ENCODE results near the gene OTUD5. TPM values are rescaled to one million over a fixed set of nuclear protein-coding genes. Genes with fewer than 3 reads are reported as not detected.

OTUD5 gene
- total and polyA plus RNA-seq, 2 donors (not counting 1 experiment from before 2014, with no cell fraction given) = 33.0 to 46.6 TPM

DNA sequence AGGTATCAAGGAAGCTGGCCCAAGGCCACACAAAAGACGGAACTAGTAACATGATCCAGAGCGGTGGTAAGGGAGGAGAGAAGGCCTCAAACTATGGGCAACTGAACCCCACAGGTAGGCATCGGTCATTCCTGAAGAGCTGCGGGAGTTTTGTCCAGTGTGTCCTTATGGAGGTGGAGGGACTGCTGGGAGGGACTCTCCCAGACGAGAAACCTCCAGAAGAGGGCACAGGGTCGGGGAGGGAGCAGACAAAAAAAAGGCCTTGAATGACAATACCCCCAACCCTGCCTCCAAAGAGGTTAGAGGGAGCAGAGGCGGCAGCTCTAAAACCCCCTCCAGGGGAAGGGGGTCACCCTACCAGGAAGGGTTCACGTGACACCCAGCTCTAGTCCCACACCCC, 53.2 kb downstream of the OTUD5 start:
- Histone ChIP-seq H3K4me1 (ENCODE audit: control insufficient read depth, extremely low read depth, insufficient read depth, low read length) (no peaks in the 10 kb centered on the region), H4K20me1 (ENCODE audit: control insufficient read depth, extremely low read depth, insufficient read depth, low read length) (no peaks in the 10 kb centered on the region), H3K9me3 (ENCODE audit: control insufficient read depth, insufficient read depth, low read depth, low read length) (no peaks in the 10 kb centered on the region), H2AFZ (ENCODE audit: low read length) (no peak overlapping the region), H3K79me2 (ENCODE audit: control insufficient read depth, insufficient read depth, low read length) (peaks cover 6% of the 10 kb centered on the region), H3K27me3 (ENCODE audit: control insufficient read depth, insufficient read depth, low read length) (no peaks in the 10 kb centered on the region), H3K9ac (ENCODE audit: insufficient read depth, low read length) (no peak overlapping the region), H3K4me2 (ENCODE audit: extremely low read depth, insufficient read depth, low read length) (no peak overlapping the region), H3K36me3 (ENCODE audit: control insufficient read depth, insufficient read depth, low read length) (peaks cover 10% of the 10 kb centered on the region), H3K27ac (ENCODE audit: insufficient read depth, low read length) (no peak overlapping the region), H3K4me3 (replicated peaks in 1 of 4; ENCODE audit: control extremely low read depth in 1 of 4, insufficient read depth in 1 of 4, low read depth in 3 of 4, low read length in 4 of 4) (no peak overlapping the region)
- DNase-seq (ENCODE audit: low read depth in 2 of 2) = no peak
- TF ChIP-seq EZH2 (IDR thresholded peaks at IDR 0.05; ENCODE audit: low read length, missing control alignments) = no peak
- TF ChIP-seq, protein P1, sequence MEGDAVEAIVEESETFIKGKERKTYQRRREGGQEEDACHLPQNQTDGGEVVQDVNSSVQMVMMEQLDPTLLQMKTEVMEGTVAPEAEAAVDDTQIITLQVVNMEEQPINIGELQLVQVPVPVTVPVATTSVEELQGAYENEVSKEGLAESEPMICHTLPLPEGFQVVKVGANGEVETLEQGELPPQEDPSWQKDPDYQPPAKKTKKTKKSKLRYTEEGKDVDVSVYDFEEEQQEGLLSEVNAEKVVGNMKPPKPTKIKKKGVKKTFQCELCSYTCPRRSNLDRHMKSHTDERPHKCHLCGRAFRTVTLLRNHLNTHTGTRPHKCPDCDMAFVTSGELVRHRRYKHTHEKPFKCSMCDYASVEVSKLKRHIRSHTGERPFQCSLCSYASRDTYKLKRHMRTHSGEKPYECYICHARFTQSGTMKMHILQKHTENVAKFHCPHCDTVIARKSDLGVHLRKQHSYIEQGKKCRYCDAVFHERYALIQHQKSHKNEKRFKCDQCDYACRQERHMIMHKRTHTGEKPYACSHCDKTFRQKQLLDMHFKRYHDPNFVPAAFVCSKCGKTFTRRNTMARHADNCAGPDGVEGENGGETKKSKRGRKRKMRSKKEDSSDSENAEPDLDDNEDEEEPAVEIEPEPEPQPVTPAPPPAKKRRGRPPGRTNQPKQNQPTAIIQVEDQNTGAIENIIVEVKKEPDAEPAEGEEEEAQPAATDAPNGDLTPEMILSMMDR (conservative IDR thresholded peaks at IDR 0.05 in 1 of 2, IDR thresholded peaks at IDR 0.05 in 1 of 2; ENCODE audit: low read depth in 1 of 2, low read length in 2 of 2) = no peak

DNA sequence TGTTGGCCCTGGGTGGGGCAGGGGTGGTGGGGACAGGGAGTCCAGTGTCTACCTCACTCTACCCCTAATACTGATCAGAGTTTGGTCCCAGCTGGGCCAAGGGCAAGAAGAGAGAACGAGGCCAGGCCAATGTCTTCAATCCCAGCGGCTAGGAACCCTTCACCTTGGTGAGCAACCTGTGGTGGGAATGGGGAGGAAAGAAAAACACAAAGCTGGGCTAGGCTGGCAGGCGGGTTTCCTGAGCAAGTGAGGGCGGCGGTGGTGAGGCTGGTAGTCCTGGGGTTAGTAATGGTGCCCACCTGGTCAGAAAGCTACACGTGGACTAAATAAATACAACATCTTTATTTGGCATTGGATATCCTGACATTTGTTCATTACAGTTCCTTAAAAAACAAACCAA, 54.1 kb downstream of the OTUD5 start:
- Histone ChIP-seq H3K27me3 (ENCODE audit: control insufficient read depth, insufficient read depth, low read length) (no peaks in the 10 kb centered on the region), H3K79me2 (ENCODE audit: control insufficient read depth, insufficient read depth, low read length) (peaks cover 8% of the 10 kb centered on the region), H3K36me3 (ENCODE audit: control insufficient read depth, insufficient read depth, low read length) (peaks cover 11% of the 10 kb centered on the region), H3K4me1 (ENCODE audit: control insufficient read depth, extremely low read depth, insufficient read depth, low read length) (no peaks in the 10 kb centered on the region), H2AFZ (ENCODE audit: low read length) (no peak overlapping the region), H3K4me3 (replicated peaks in 1 of 4; ENCODE audit: control extremely low read depth in 1 of 4, insufficient read depth in 1 of 4, low read depth in 3 of 4, low read length in 4 of 4) (no peak overlapping the region), H4K20me1 (ENCODE audit: control insufficient read depth, extremely low read depth, insufficient read depth, low read length) (no peaks in the 10 kb centered on the region), H3K27ac (ENCODE audit: insufficient read depth, low read length) (no peak overlapping the region), H3K9ac (ENCODE audit: insufficient read depth, low read length) (no peak overlapping the region), H3K9me3 (ENCODE audit: control insufficient read depth, insufficient read depth, low read depth, low read length) (no peaks in the 10 kb centered on the region), H3K4me2 (ENCODE audit: extremely low read depth, insufficient read depth, low read length) (no peak overlapping the region)
- no peak for DNase-seq (ENCODE audit: low read depth in 2 of 2)
- TF ChIP-seq EZH2 (IDR thresholded peaks at IDR 0.05; ENCODE audit: low read length, missing control alignments) = no peak
- TF ChIP-seq, protein P1 (conservative IDR thresholded peaks at IDR 0.05 in 1 of 2, IDR thresholded peaks at IDR 0.05 in 1 of 2; ENCODE audit: low read depth in 1 of 2, low read length in 2 of 2) = no peak

DNA sequence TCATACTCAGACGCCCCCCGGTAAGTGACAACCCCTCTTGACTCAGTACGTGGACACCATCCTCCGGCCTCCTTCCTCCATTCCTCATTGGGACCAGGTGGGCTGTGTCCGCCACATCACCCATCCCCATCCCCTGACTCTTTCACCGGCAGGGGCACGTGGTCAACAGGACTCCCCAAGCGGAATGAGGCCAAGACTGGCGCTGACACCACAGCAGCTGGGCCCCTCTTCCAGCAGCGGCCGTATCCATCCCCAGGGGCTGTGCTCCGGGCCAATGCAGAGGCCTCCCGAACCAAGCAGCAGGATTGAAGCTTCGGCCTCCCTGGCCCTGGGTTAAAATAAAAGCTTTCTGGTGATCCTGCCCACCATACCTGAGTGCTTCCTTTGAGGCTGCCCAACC, 54.6 kb downstream of the OTUD5 start:
- no peaks in the 10 kb centered on the region for H3K4me1 ChIP-seq (ENCODE audit: control insufficient read depth, extremely low read depth, insufficient read depth, low read length)
- no peak overlapping the region for H3K4me3 ChIP-seq (replicated peaks in 1 of 4; ENCODE audit: control extremely low read depth in 1 of 4, insufficient read depth in 1 of 4, low read depth in 3 of 4, low read length in 4 of 4)
- H3K4me2 ChIP-seq (ENCODE audit: extremely low read depth, insufficient read depth, low read length) = no peak overlapping the region
- H2AFZ ChIP-seq (ENCODE audit: low read length) = no peak overlapping the region
- no peaks in the 10 kb centered on the region for H3K9me3 ChIP-seq (ENCODE audit: control insufficient read depth, insufficient read depth, low read depth, low read length)
- no peak overlapping the region for H3K27ac ChIP-seq (ENCODE audit: insufficient read depth, low read length)
- no peaks in the 10 kb centered on the region for H4K20me1 ChIP-seq (ENCODE audit: control insufficient read depth, extremely low read depth, insufficient read depth, low read length)
- H3K9ac ChIP-seq (ENCODE audit: insufficient read depth, low read length) = no peak overlapping the region
- peaks cover 11% of the 10 kb centered on the region for H3K36me3 ChIP-seq (ENCODE audit: control insufficient read depth, insufficient read depth, low read length)
- no peaks in the 10 kb centered on the region for H3K27me3 ChIP-seq (ENCODE audit: control insufficient read depth, insufficient read depth, low read length)
- H3K79me2 ChIP-seq (ENCODE audit: control insufficient read depth, insufficient read depth, low read length) = peaks cover 8% of the 10 kb centered on the region
- no peak for DNase-seq (ENCODE audit: low read depth in 2 of 2)
- no peak for TF ChIP-seq EZH2 (IDR thresholded peaks at IDR 0.05; ENCODE audit: low read length, missing control alignments)
- TF ChIP-seq, protein P1 (conservative IDR thresholded peaks at IDR 0.05 in 1 of 2, IDR thresholded peaks at IDR 0.05 in 1 of 2; ENCODE audit: low read depth in 1 of 2, low read length in 2 of 2) = no peak
